Middle frontal gyrus (tissue), 1 donor: ENCODE results near the gene PIGZ.
"Not testable (repeated sequence)": the region's sequence is repeated elsewhere in the genome, so short reads cannot be mapped to it uniquely, and the experiment has no call there.

ENCODE experiments used
- DNase-seq: peaks from one replicate; pipeline ENCODE4 v3.0.0-alpha.2; 2015; ENCODE audit warnings: low spot score; ENCODE audit errors: extremely low spot score

Gene PIGZ

GRCh38 chr3:196949750-196950149 is 18.9 kb downstream of the PIGZ start:
- DNase-seq: no peak

DNA sequence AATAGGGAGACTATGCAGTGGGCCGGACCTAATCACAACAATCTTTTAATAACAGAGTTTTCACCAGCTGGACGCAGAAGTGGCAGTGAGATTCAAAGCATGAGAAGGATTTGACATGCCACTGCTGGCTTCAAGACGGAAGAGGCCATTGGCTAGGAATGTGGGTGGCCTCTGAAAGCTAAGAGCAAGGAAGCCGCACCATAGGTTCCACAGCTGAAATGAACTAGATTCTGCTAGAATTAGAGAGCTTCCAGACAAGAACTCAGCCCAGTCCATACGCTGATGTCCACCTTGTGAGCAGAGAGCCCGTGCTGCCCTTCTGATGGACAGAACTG is 19.4 kb downstream of the PIGZ start:
- DNase-seq: no peak

- DNase-seq: no peak
Measured at GRCh38 chr3:196948442-196949284, 20.0 kb downstream of the PIGZ start.

DNA sequence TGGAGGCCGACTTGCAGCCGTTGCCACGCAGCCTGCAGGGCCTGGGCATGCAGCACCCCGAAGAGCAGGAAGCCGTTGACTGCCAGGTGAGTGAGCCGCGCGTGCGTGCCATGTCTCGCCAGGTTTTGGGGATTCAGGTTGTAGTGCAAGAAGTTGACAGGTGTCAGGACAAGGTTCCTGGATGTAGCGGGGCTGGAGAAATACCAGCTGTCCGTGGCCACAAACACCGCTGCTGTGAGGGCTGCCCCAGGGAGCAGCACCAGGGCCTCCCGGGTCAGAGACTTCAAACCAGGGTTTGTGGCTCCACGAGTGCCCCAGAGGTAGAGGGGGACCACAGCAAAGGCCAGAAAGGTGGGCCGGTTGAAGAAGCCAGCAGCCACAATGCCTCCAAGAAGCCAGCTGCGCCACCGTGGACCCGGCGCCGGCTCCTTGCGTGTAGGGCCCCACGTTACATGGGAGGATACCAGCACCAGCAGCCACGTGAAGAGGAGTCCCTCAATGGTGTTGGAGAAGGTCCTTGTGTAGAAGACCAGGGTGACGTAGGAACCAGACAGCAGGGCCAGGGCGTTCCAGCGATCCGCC is 20.7 kb downstream of the PIGZ start:
- DNase-seq: no peak

DNA sequence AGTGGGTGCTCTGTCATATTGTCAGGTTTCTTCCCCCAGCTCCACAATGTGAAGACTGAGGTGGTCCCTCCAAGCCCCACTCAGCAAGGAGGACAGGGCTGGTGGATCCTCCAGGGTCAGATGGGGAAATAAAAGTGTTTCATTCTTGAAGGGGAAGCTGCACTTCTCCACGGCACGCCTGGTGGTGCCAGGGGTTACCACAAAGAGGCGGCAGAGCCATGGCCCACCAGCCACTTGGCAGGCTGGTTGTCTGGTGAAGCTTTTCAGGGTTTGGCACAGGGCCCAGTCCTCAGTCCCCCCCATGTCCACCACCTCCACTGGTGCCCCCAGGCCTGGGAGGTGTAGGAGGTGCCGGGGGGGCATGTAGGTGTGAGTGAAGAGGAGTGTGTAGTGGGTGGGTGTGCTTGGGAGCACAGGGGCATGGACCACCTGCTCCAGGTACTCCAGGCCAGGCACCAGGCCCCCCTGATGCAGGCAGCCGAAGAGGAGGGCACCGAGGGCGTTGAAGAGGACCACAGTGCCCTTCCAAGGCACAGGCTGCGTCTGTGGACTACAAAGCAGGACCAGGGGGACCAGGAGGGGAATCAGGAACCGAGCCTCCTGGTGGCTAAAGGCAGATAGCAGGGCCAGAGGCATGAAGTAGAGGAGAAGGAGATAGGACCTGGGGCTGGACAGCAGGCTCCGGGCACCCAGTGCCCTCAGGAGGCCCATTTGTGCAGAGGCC is 21.3 kb downstream of the PIGZ start:
- DNase-seq: no peak

DNA sequence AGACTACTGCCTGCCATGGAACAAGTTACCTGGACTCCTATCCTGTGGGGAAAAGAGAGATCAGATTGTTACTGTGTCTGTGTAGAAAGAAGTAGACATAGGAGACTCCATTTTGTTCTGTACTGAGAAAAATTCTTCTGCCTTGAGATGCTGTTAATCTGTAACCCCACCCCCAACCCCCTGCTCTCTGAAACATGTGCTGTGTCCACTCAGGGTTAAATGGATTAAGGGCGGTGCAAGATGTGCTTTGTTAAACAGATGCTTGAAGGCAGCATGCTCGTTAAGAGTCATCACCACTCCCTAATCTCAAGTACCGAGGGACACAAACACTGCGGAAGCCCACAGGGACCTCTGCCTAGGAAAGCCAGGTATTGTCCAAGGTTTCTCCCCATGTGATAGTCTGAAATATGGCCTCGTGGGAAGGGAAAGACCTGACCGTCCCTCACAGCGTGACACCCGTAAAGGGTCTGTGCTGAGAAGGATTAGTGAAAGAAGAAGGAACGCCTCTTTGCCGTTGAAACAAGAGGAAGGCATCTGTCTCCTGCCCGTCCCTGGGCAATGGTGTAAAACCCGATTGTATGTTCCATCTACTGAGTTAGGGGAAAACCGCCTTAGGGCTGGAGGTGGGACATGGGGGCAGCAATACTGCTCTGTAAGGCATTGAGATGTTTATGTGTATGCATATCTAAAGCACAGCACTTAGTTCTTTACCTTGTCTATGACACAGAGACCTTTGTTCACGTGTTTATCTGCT is 24.4 kb downstream of the PIGZ start:
- DNase-seq: not testable (repeated sequence)

DNA sequence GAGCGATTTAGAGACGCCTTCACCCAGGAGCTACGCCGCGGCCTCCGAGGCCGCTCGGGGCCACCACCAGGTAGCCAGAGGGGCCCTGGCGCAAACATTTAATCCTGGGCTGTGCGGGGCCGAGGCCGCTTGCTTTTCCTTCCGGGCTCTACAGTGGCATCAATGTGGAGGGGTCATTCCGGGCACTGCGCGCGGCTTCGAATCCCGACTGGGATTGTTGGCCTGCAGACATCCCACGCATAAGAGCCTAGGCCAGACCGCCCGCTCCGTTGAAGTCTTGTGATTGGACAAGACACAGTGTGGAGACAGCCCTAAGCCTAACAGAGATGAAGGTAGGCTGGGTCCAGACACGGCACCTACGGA is 25.7 kb downstream of the PIGZ start:
- peak; percentile 8 for DNase-seq

GRCh38 chr3:196942226-196942914 is 26.3 kb downstream of the PIGZ start, which contains the start of gene NCBP2:
NCBP2 (minus strand) TSS chr3:196942528; CDS start chr3:196942503, 25 bp downstream.
- peak; percentile 94 for DNase-seq

- DNase-seq: peak; percentile 16
Measured at GRCh38 chr3:196941729-196942225, 26.9 kb downstream of the PIGZ start.

DNA sequence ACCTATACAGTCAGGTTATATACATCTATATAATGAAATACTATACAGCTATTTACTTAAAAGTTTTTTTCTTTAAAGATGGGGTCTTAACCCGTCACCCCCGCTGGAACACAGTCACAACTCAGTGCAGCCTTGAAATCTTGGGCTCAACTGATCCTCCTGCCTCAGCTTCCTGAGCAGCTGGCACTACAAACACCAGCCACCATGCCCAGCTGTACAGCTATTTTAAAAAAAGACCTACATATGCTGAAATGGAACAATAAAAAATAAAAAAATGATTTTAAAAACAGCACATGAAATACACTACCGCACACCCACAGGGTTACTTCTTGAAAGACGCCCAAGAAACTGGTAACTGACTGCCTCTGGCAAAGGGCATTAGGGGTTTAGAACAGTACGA is 30.1 kb downstream of the PIGZ start:
- DNase-seq: peak; percentile 26

GRCh38 chr3:196938124-196938523 is 30.5 kb downstream of the PIGZ start:
- no peak for DNase-seq

DNA sequence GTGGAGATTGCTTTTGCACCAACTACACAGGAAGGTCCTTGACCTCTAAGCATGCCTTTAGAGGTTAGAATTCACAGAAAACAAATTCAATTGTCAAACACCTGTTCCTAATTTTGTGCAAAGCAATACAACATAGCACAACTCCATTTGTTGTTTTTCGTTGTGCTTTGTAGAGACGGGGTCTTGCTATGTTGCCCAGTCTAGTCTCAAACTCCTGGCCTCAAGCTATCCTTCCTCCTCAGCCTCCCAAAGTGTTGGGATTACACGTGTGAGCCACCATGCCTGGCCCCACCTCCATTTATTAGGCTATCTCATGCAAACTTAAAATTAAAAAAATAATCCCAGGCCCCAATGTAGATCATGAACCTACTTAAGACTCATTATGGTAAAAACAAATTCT is 32.3 kb downstream of the PIGZ start:
- no peak for DNase-seq

GRCh38 chr3:196932600-196932999 is 36.0 kb downstream of the PIGZ start:
- DNase-seq: no peak

DNA sequence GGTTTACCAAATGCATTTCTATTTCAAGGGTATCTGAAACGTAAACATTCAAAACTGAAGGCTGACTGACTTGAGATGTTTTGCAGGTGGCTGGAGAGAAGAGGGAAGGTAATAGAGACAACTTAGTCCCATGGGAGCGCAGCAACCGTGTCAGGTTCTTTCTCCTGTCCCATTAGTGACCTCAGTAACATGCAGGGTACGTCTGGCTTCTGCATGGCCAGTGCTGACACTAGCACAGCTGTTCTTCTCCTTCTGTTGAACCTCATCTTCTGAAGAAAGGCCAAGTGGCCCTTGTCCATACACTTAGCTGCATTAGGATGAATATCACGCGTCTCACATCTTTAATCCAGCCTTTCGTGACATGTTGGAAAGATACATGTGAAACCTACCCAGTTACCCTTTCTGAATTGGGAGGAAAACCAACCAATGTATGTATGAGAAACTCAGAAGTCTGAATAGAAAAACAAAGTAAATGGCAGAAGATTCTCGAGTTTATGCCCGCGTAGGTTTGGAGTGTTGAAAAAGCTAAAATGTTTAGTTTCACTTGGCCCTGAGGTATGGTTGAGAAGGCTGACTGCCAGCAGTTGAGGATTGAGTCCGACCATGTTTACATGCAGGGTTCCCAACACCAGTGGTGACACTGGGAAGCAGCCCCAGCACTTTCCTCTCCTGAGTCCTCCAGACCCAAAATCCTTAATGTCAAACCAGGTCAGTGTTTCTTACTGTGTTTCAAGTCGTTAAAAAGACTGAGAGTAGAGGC is 36.6 kb downstream of the PIGZ start:
- DNase-seq: no peak

DNA sequence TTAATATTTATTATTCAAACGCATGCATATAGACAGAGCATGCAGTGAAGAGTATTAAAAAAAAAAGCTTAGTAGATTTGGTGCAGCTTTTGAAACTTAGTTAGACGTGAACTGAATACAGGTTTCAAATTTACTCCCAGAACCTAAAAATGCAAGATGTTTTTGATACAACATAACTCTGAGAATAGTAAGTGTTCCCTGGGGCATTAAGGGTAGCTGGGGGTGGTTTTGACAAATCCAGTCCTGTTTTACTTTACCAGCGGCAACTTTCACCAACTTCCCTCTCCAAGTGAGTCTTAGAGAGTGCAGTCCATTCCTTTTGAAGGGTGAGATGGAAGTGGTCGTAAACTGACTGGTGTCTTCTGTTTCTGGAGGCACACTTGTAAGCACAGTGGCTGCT is 37.5 kb downstream of the PIGZ start:
- DNase-seq: no peak

GRCh38 chr3:196927571-196928453 is 40.8 kb downstream of the PIGZ start:
- no peak for DNase-seq

- DNase-seq: no peak
Measured at GRCh38 chr3:196920733-196921132, 47.9 kb downstream of the PIGZ start.

DNA sequence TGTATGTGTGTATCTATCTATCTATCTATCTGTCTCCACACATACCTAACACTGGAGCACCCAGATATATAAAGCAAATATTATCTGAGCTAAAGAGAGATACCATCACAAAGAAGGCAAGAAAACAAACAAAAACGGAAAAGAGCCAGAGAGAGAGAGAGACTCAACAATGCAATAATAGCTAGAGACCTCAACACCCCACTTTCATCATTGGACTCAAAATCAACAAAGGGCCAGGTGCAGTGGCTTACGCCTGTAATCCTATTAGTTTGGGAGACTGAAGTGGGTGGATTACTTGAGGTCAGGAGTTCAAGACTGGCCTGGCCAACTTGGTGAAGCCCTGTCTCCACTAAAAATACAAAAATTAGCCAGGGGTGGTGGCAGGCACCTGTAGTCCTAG is 49.7 kb downstream of the PIGZ start:
- DNase-seq: no peak

DNA sequence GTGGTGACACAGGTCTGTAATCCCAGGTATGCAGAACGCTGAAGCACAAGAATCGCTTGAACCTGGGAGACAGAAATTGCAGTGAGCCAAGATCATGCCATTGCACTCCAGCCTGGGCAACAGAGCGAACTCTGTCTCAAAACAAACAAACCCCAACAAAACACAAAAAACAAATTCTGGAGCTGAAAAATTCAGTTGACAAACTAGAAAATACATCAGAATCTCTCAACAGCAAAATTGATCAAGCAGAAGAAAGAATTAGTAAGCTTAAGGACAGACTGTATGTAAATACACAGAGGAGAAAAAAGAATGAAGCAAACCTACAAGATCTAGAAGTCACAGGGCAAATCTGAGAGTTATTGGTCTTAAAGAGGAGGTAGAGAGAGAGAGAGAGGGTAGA is 51.6 kb downstream of the PIGZ start:
- DNase-seq: no peak
